GM19351 (cell line): Measurements from ENCODE around the gene SETD6.

Experiments used
- ATAC-seq: cut with Tn5 transposase; IDR thresholded peaks from one replicate; pipeline ENCODE4 v1.9.1; 2021; ENCODE audit warnings: mild to moderate bottlenecking, moderate library complexity; ENCODE audit not compliant: unreplicated experiment

Gene SETD6

GRCh38 chr16:58507963-58508670 is 7.2 kb upstream of the SETD6 start:
- no peak for ATAC-seq

GRCh38 chr16:58508671-58509251 is 6.6 kb upstream of the SETD6 start:
- ATAC-seq = no peak

GRCh38 chr16:58509256-58510096 is 5.8 kb upstream of the SETD6 start:
- ATAC-seq = no peak

GRCh38 chr16:58510097-58510775 is 5.1 kb upstream of the SETD6 start:
- ATAC-seq = no peak

- ATAC-seq = no peak
These were observed 4.3 kb upstream of the SETD6 start for GRCh38 chr16:58510776-58511628.

- peak; percentile 38 for ATAC-seq
These were observed 3.1 kb upstream of the SETD6 start for GRCh38 chr16:58511933-58512815.

- ATAC-seq = no peak
These were observed 1.4 kb upstream of the SETD6 start for GRCh38 chr16:58513874-58514273.

GRCh38 chr16:58515871-58516767 is 802 bp downstream of the SETD6 start:
- peak; percentile 17 for ATAC-seq

- no peak for ATAC-seq
These were observed 1.4 kb downstream of the SETD6 start for GRCh38 chr16:58516768-58517107.

GRCh38 chr16:58518083-58518979 is 3.0 kb downstream of the SETD6 start:
- ATAC-seq = peak; percentile 46

- ATAC-seq = no peak
These were observed 3.7 kb downstream of the SETD6 start for GRCh38 chr16:58518980-58519368.

- ATAC-seq = no peak
These were observed 4.4 kb downstream of the SETD6 start for GRCh38 chr16:58519707-58520106.

- ATAC-seq = no peak
These were observed 14.9 kb downstream of the SETD6 start for GRCh38 chr16:58530179-58530578.

GRCh38 chr16:58532414-58532813 is 17.1 kb downstream of the SETD6 start:
- no peak for ATAC-seq

GRCh38 chr16:58533751-58534470 is 18.6 kb downstream of the SETD6 start:
- no peak for ATAC-seq

- no peak for ATAC-seq
These were observed 19.8 kb downstream of the SETD6 start for GRCh38 chr16:58535100-58535499.

- ATAC-seq = no peak
These were observed 21.0 kb downstream of the SETD6 start for GRCh38 chr16:58536278-58536677.
